ENCODE data around the gene TRAF7.
"Not testable (repeated sequence)": the region's sequence is repeated elsewhere in the genome, so short reads cannot be mapped to it uniquely, and the experiment has no call there.

The TRAF7 gene

GRCh38 chr16:2122934-2123683 lies 32.5 kb upstream of the TRAF7 start:
- DNase-seq: not testable (repeated sequence)

- DNase-seq: not testable (repeated sequence)
Observed at GRCh38 chr16:2123706-2124376, 31.7 kb upstream of the TRAF7 start.

DNA sequence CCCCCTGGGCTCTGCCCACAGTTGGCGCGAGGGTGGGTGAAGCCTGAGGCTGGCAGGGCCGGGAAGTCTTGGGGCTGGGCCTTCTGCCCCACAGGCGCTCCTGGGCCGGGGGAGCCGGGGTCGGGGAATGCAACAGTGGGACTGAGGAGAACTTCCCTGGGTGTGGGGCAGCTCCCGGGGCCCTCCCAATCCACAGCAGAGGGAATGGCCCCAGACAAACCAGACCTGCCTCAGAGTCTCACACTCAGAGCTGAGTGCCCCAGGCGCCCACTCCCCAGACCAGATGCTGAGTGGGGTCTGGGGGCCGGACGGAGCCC lies 31.2 kb upstream of the TRAF7 start:
- DNase-seq: not testable (repeated sequence)

DNA sequence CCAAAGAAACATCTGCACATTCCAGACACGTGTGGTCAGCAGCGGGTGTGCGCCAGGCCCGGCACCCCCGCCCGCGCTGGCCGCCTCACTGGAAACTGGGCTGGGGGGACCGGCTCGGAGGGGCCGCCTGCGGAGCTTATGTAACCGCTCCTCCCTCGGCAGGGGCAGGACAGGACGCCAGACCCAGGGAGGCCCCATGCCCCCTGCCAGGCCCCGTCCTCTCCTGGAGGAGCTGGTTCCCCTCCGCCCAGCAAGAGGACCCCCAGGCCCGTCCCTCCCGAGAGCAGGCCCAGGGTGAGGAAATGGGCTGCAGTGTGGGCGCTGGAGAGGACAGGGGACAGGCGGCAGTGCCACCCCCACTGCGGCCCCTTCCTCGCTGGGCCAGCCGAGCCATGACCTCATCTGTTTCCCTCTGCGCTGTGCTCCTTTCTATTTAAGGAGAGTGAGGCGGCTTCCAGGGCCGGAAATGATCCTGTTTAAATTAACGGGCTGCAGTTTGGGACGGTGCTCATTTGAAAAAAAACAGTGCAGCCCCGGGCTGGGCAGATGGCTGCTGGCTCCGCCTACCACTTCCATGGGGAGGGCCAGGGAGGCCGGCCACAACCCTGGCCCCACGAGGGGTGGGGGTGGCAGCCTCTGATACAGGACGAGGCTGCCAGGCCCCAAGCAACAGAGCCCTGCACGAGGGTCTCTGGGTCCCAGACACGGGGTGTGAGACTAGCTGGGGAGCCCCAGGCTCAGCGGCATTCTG lies 30.7 kb upstream of the TRAF7 start:
- DNase-seq: not testable (repeated sequence)

DNA sequence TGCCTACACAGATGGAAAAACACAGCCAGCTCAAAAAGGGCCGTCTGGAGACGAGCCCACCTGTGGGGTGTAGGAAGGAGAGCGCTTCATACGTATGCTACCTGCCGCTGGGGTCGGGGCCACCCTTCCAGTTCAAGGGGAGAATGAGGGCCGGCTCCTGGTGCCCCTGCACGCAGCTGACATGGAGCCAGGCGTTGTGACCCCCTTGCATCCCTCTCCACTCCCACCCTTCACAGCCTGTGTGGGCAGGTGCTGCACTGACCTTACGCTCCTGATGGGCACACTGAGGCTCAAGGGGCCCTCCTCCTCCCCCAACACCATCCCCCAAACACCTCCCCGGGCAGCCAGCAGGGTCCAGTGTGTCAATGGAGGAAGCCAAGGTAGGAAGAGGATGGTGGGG lies 30.0 kb upstream of the TRAF7 start:
- not testable (repeated sequence) for DNase-seq

GRCh38 chr16:2126161-2126743 lies 29.3 kb upstream of the TRAF7 start:
- DNase-seq: peak in 1 of 2 donors; percentile 82

- not testable (repeated sequence) for DNase-seq
Observed at GRCh38 chr16:2126928-2127556, 28.5 kb upstream of the TRAF7 start.

- DNase-seq: not testable (repeated sequence)
Observed at GRCh38 chr16:2127630-2128280, 27.8 kb upstream of the TRAF7 start.

DNA sequence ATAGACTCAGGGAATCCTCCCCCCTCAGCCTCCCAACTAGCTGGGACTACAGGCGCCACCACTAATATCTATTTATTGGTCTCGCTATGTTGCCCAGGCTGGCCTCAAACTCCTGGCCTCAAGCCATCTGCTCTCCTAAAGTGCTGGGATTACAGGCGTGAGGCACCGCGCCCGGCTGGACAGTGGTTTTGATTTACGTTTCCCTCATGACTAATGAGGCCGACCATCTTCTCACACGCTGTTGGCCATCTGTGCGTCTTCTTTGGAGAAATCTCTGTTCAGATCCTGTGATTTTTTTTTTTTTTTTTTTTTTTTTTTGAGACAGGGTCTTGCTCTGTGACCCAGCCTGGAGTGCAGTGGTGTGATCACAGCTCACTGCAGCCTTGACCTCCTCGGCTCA lies 26.3 kb upstream of the TRAF7 start:
- not testable (repeated sequence) for DNase-seq

DNA sequence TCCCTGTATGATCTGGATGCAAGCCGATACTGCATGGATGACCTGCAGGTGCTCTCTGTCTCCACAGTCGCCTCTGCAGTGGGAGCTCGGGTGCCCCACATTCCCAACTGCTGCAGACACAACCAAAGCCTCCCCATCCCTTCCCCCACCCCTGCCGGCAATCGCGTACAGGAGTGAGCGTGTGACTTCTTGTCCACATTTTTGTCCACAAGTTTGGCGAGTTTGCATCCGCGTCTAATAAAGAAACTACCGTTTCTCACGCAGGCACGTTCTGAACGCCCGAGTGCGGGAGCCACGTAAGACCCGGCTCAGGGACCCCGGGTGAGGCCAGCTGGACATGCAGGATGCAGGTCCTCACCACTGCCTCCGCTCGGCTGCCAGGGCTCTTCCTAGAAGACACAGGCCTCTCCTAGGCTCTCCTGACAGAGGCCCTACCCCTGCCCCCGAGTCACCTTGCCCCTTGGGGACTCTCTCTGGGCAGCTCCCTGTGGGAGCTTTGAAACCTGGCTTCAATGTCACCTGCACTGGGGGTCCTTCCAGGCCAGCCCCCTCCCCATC lies 25.6 kb upstream of the TRAF7 start:
- DNase-seq: not testable (repeated sequence)

GRCh38 chr16:2133797-2134196 lies 21.8 kb upstream of the TRAF7 start:
- DNase-seq: not testable (repeated sequence)

DNA sequence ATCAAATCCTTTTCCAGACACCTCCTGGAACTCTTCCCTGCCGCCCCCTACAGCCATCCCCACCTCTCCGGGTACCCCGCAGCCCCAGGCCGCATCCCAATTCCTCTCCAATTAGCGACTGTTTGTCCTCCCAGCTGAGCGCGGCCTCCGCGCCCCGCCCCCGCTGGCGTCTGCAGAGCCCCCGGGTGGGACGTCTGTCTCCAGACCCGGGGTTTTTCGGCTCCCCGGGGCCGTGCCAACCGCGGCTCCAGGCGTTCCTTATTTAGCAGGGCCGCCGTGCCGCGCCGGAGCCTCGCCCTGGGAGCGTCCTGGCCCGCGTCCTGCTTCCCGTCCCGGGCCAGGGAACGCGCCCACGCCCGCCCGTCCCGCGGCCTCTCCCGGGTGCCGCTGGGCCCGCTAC lies 20.5 kb upstream of the TRAF7 start:
- not testable (repeated sequence) for DNase-seq

- DNase-seq: peak; percentile 53 to 81
Observed at GRCh38 chr16:2135770-2136490, 19.7 kb upstream of the TRAF7 start, which contains the start of gene PKD1. TSS of gene PKD1 (minus strand) at chr16:2135898. CDS start at chr16:2135689, 209 bp downstream.

DNA sequence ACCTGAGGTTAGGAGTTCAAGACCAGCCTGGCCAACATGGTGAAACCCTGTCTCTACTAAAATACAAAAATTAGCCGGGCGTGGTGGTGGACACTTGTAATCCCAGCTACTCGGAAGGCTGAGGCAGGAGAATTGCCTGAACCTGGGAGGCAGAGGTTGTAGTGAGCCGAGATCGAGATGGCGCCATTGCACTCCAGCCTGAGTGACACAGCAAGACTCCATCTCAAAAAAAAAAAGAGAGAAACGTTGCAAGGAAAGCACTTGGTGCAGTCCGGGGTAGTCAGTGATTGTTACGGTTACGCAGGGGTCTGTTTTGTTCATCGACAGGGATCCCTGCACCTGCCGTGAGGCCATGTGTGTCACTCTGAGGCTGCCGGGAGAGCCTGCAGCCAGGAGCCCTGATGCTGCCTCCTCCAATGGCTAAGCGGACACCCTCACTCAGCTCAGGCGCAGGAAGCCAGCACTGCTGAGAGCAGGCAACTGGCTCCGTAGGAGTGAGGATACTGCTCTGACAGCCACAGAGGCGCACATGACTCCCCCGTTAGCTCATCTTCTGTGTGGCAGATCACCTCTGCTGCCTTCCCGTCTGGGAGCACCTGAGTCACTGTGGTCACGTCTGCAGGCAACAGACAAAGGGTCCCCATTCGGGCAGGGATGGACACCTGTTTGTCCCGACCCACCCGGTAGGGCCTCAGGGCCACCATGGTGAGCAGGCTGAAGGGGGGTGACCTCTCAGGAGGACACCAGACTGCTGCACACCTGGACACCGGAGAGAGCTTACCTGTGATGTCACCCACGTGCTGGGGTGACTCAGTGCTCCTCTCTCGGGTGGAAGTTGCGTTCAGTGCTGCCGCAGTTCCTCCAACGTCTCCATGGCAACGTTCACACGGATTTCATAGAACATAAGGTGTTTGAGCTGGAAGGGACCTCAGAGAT lies 12.4 kb upstream of the TRAF7 start:
- peak in 1 of 2 donors; percentile 39 for DNase-seq

- no peak for DNase-seq
Observed at GRCh38 chr16:2143878-2144485, 11.6 kb upstream of the TRAF7 start.

- no peak for DNase-seq
Observed at GRCh38 chr16:2145843-2146242, 9.7 kb upstream of the TRAF7 start.

GRCh38 chr16:2147378-2147777 lies 8.2 kb upstream of the TRAF7 start:
- DNase-seq: no peak

DNA sequence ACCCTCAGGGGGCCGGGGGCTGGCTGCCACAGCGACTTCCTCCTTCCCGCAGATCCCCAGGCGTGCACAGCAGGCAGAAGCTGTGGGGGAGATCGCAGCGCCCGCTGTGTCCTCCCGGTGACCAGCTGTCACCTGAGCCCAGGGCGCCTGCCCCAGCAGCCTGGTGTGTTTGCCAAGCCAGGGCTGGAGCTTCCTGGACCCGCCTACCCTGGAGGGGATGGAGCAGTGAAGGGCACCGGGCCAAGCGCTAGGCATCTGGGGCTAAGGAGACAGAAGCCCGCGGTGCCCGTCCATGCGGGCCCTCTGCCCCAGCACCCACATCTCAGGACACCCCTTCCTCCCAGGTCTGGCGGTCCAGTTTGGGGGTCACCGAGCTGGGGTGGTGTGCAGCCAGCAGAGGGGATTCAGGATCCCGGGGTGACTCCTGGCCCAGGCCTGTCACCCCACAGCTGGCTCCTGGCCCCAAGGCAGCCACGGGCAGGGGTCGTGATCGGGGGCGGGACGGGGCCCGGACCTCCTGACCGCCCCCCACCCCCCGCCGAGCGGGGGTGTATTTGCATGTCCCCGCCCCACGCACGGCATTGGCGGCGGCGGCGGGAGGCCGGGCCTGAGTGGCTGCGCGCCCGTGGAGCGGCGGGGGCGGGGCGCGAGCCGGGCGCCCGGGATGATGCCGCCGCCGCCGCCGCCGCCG lies 7.5 kb upstream of the TRAF7 start, which contains the start of gene RAB26:
Gene RAB26, plus strand, starts transcription at position 645 of the 691 bp plus-strand sequence. CDS start 159 bp downstream, outside the sequence.
- peak; percentile 29 to 62 for DNase-seq

All from hippocampal formation (tissue), 2 donors.